Activated B cell treated with CpG ODN at 0.5 μM for 24 hours (primary cell): ENCODE data around the gene DOCK2. TPM values are rescaled to one million over a fixed set of nuclear protein-coding genes. Genes with fewer than 3 reads are reported as not detected.

ENCODE experiments used
- ATAC-seq: fragments of 200-7000 bp; cut with Tn5 transposase; one replicate; pipeline ENCODE4 v1.10.0; 2021; ENCODE audit warnings: low read depth, mild to moderate bottlenecking, moderate library complexity
- CTCF ChIA-PET: fragments of 350-600 bp; sonication (Branson Sonifier 250); formaldehyde crosslinking; loops from one replicate; lab custom pipeline; 2021; ENCODE audit warnings: antibody characterized with exemption; lab: Charles Lee
- POLR2A ChIA-PET: fragments of 350-600 bp; sonication (Branson Sonifier 250); formaldehyde crosslinking; loops from one replicate; lab custom pipeline; 2021; ENCODE audit warnings: antibody characterized with exemption; lab: Charles Lee
- DNase-seq: peaks from one replicate; pipeline ENCODE4 v3.0.0; 2022
- H3K27ac Mint-ChIP-seq: one replicate; pipeline ENCODE4 v1.8.0; 2020; ENCODE audit warnings: mixed read lengths
- H3K27me3 Mint-ChIP-seq: one replicate; pipeline ENCODE4 v1.8.0; 2021; ENCODE audit warnings: mixed read lengths
- H3K36me3 Mint-ChIP-seq: one replicate; pipeline ENCODE4 v1.8.0; 2021; ENCODE audit warnings: low read depth, mixed read lengths
- H3K4me1 Mint-ChIP-seq: one replicate; pipeline ENCODE4 v1.8.0; 2021; ENCODE audit warnings: mixed read lengths
- H3K4me3 Mint-ChIP-seq: one replicate; pipeline ENCODE4 v1.8.0; 2020; ENCODE audit warnings: mild to moderate bottlenecking, mixed read lengths
- H3K9me3 Mint-ChIP-seq: one replicate; pipeline ENCODE4 v1.8.0; 2020; ENCODE audit warnings: mixed read lengths
- CTCF ChIP-seq: fragments of 200-600 bp; IDR thresholded peaks from one replicate; pipeline ENCODE4 v1.8.0; 2022; ENCODE audit warnings: antibody characterized with exemption, mild to moderate bottlenecking
- intact Hi-C: fragments of 100-400 bp; cut with micrococcal nuclease; formaldehyde crosslinking; loops from one replicate; pipeline ENCODE4 v1.15.1; 2024
- total RNA-seq: library from RNA; stranded (reverse); gene quantifications from 2 replicates; pipeline ENCODE4 v1.2.3, GENCODE V29; 2022

The DOCK2 gene
- total RNA-seq, 1 donor from 2014 or later = 344 TPM

GRCh38 chr5:169914766-169915165, 277.7 kb downstream of the DOCK2 start:
- ChIA-PET POLR2A (no interaction called here), CTCF (no interaction called here)
- DNase-seq = no peak
- H3K27me3 Mint-ChIP-seq = no peaks in the 10 kb centered on the region
- no peaks in the 10 kb centered on the region for H3K9me3 Mint-ChIP-seq
- TF ChIP-seq CTCF = no peak
- H3K27ac Mint-ChIP-seq = peak overlapping the region; percentile 19
- H3K36me3 Mint-ChIP-seq = peaks cover 60% of the 10 kb centered on the region
- no peaks in the 10 kb centered on the region for H3K4me1 Mint-ChIP-seq
- no peak overlapping the region for H3K4me3 Mint-ChIP-seq
- no peak for ATAC-seq
- intact Hi-C loops = no loop called here

GRCh38 chr5:169917500-169917899, 280.4 kb downstream of the DOCK2 start:
- no peak for ATAC-seq
- ChIA-PET CTCF (no interaction called here), POLR2A (no interaction called here)
- no peak for TF ChIP-seq CTCF
- H3K36me3 Mint-ChIP-seq = peaks cover 63% of the 10 kb centered on the region
- DNase-seq = no peak
- H3K4me3 Mint-ChIP-seq = no peak overlapping the region
- H3K27me3 Mint-ChIP-seq = no peaks in the 10 kb centered on the region
- H3K9me3 Mint-ChIP-seq = no peaks in the 10 kb centered on the region
- no peaks in the 10 kb centered on the region for H3K4me1 Mint-ChIP-seq
- intact Hi-C loops = no loop called here
- H3K27ac Mint-ChIP-seq = no peak overlapping the region

- no peak for DNase-seq
- no peaks in the 10 kb centered on the region for H3K27me3 Mint-ChIP-seq
- intact Hi-C loops = no loop called here
- no peak overlapping the region for H3K27ac Mint-ChIP-seq
- H3K9me3 Mint-ChIP-seq = no peaks in the 10 kb centered on the region
- TF ChIP-seq CTCF = no peak
- ATAC-seq = no peak
- H3K4me3 Mint-ChIP-seq = no peak overlapping the region
- no peaks in the 10 kb centered on the region for H3K4me1 Mint-ChIP-seq
- CTCF ChIA-PET = no interaction called here
- POLR2A ChIA-PET = no interaction called here
- H3K36me3 Mint-ChIP-seq = peaks cover 63% of the 10 kb centered on the region
These were observed 281.2 kb downstream of the DOCK2 start for GRCh38 chr5:169918228-169918627.

GRCh38 chr5:169920474-169920873, 283.4 kb downstream of the DOCK2 start:
- H3K4me1 Mint-ChIP-seq = peaks cover 3% of the 10 kb centered on the region
- no peak for ATAC-seq
- POLR2A ChIA-PET = no interaction called here
- no peak overlapping the region for H3K4me3 Mint-ChIP-seq
- no peak for TF ChIP-seq CTCF
- peaks cover 61% of the 10 kb centered on the region for H3K36me3 Mint-ChIP-seq
- no peak overlapping the region for H3K27ac Mint-ChIP-seq
- intact Hi-C loops = no loop called here
- DNase-seq = no peak
- CTCF ChIA-PET = no interaction called here
- no peaks in the 10 kb centered on the region for H3K27me3 Mint-ChIP-seq
- no peaks in the 10 kb centered on the region for H3K9me3 Mint-ChIP-seq

GRCh38 chr5:169921384-169921783, 284.3 kb downstream of the DOCK2 start:
- Mint-ChIP-seq H3K27ac (no peak overlapping the region), H3K4me3 (no peak overlapping the region), H3K27me3 (no peaks in the 10 kb centered on the region), H3K9me3 (no peaks in the 10 kb centered on the region), H3K36me3 (peaks cover 61% of the 10 kb centered on the region), H3K4me1 (peaks cover 3% of the 10 kb centered on the region)
- ChIA-PET CTCF (no interaction called here), POLR2A (no interaction called here)
- no peak for TF ChIP-seq CTCF
- intact Hi-C loops = no loop called here
- no peak for DNase-seq
- no peak for ATAC-seq
